CD14-positive monocyte (primary cell): ENCODE results near the gene KCNK1. TPM values are rescaled to one million over a fixed set of nuclear protein-coding genes. Genes with fewer than 3 reads are reported as not detected.

Experiments
- DNase-seq, 3 donors: peaks; one replicate each; pipeline ENCODE4 v3.0.0-alpha.2; 2011 to 2022
- H2AFZ ChIP-seq: 2 replicates; pipeline ENCODE4 v1.6.0; 2012; ENCODE audit warnings: mild to moderate bottlenecking, low read depth, low read length, inconsistent platforms; ENCODE audit not compliant: insufficient read depth, poor library complexity, severe bottlenecking
- H3K27ac ChIP-seq, 2 donors: 1 replicate in 1 of 2; 2 replicates in 1 of 2; pipeline ENCODE4 v1.5.1; 2012 to 2013; ENCODE audit warnings: low read length in 2 of 2, control low read depth in 1 of 2, inconsistent platforms in 1 of 2, low read depth in 1 of 2, mild to moderate bottlenecking in 1 of 2
- H3K27me3 ChIP-seq, 2 donors: one replicate each; pipeline versions ENCODE4 v1.6.0 to v1.6.1; 2011 to 2013; ENCODE audit warnings: low read length in 2 of 2; ENCODE audit not compliant: control insufficient read depth in 2 of 2, insufficient read depth in 2 of 2
- H3K36me3 ChIP-seq, 2 donors: replicated peaks in 1 of 2; 1 replicate in 1 of 2; 2 replicates in 1 of 2; pipeline versions ENCODE4 v1.5.1 to v1.6.1; 2012 to 2013; ENCODE audit warnings: low read length in 2 of 2, control low read depth in 1 of 2, inconsistent platforms in 1 of 2, mild to moderate bottlenecking in 1 of 2; ENCODE audit not compliant: insufficient read depth in 2 of 2, control insufficient read depth in 1 of 2
- H3K4me1 ChIP-seq, 2 donors: 1 replicate in 1 of 2; 2 replicates in 1 of 2; pipeline versions ENCODE4 v1.5.1 to v1.6.1; 2012 to 2013; ENCODE audit warnings: low read length in 2 of 2, control low read depth in 1 of 2, inconsistent platforms in 1 of 2, mild to moderate bottlenecking in 1 of 2, moderate library complexity in 1 of 2; ENCODE audit not compliant: insufficient read depth in 2 of 2, control insufficient read depth in 1 of 2
- H3K4me2 ChIP-seq: replicated peaks from 2 replicates; pipeline ENCODE3; 2012; ENCODE audit warnings: low read length, moderate library complexity, mild to moderate bottlenecking; ENCODE audit not compliant: poor library complexity, severe bottlenecking; ENCODE audit errors: extremely low read depth
- H3K4me3 ChIP-seq, 3 experiments: fragments of 200-600 bp in 1 of 3; sonication (generic) in 1 of 3; replicated peaks in 1 of 3; 1 replicate in 2 of 3; 2 replicates in 1 of 3; pipeline ENCODE4 v1.5.1; 2011 to 2013; ENCODE audit warnings: low read length in 3 of 3, mild to moderate bottlenecking in 3 of 3, control low read depth in 2 of 3, low read depth in 2 of 3, inconsistent platforms in 1 of 3, moderate library complexity in 1 of 3
- H3K79me2 ChIP-seq: 2 replicates; pipeline ENCODE4 v1.6.0; 2012; ENCODE audit warnings: mild to moderate bottlenecking, control low read depth, inconsistent platforms, low read length, moderate library complexity; ENCODE audit not compliant: insufficient read depth
- H3K9ac ChIP-seq: 2 replicates; pipeline ENCODE4 v1.6.0; 2017; ENCODE audit warnings: low read length, mild to moderate bottlenecking; ENCODE audit not compliant: insufficient read depth, poor library complexity, severe bottlenecking
- H3K9me3 ChIP-seq, 2 donors: replicated peaks in 1 of 2; 1 replicate in 1 of 2; 2 replicates in 1 of 2; pipeline versions ENCODE4 v1.5.1 to v1.6.1; 2012 to 2013; ENCODE audit warnings: low read length in 2 of 2, control low read depth in 1 of 2; ENCODE audit not compliant: control insufficient read depth in 1 of 2, insufficient read depth in 1 of 2
- H4K20me1 ChIP-seq: 2 replicates; pipeline ENCODE4 v1.6.0; 2012; ENCODE audit warnings: mild to moderate bottlenecking, low read length, control low read depth, moderate library complexity; ENCODE audit not compliant: insufficient read depth
- H3K27ac Mint-ChIP-seq, 7 donors: one replicate each; pipeline ENCODE4 v1.8.0; 2020; ENCODE audit warnings: mild to moderate bottlenecking in 7 of 7, mixed read lengths in 7 of 7, moderate library complexity in 6 of 7, inconsistent platforms in 2 of 7
- H3K27me3 Mint-ChIP-seq, 3 donors: one replicate each; pipeline ENCODE4 v1.8.0; 2021 to 2022; ENCODE audit warnings: low read depth in 3 of 3, mild to moderate bottlenecking in 3 of 3, mixed read lengths in 3 of 3, moderate library complexity in 3 of 3, inconsistent platforms in 1 of 3
- H3K36me3 Mint-ChIP-seq, 2 donors: one replicate each; pipeline ENCODE4 v1.8.0; 2020; ENCODE audit warnings: mixed read lengths in 2 of 2, inconsistent platforms in 1 of 2, mild to moderate bottlenecking in 1 of 2
- H3K4me1 Mint-ChIP-seq: one replicate; pipeline ENCODE4 v1.8.0; 2020; ENCODE audit warnings: mild to moderate bottlenecking, mixed read lengths
- H3K4me3 Mint-ChIP-seq, 2 donors: one replicate each; pipeline ENCODE4 v1.8.0; 2020; ENCODE audit warnings: mild to moderate bottlenecking in 2 of 2, mixed read lengths in 2 of 2, moderate library complexity in 1 of 2
- H3K9me3 Mint-ChIP-seq, 7 donors: one replicate each; pipeline ENCODE4 v1.8.0; 2020 to 2022; ENCODE audit warnings: mixed read lengths in 7 of 7, mild to moderate bottlenecking in 6 of 7, moderate library complexity in 6 of 7, inconsistent platforms in 2 of 7
- CTCF ChIP-seq: fragments of 200-600 bp; IDR thresholded peaks from one replicate; pipeline ENCODE4 v1.8.0; 2022; ENCODE audit warnings: antibody characterized with exemption, mild to moderate bottlenecking
- WGBS: methylation state at CpG from one replicate; pipeline ENCODE4 v1.1.5; 2013; ENCODE audit warnings: missing lambda C conversion rate; ENCODE audit not compliant: insufficient coverage; 5-methylcytosine and 5-hydroxymethylcytosine counted together
- intact Hi-C, 2 donors: fragments of 100-400 bp; cut with micrococcal nuclease; formaldehyde crosslinking; loops; one replicate each; pipeline versions ENCODE4 v1.15.0 to v1.15.1; 2023
- polyA plus RNA-seq, 3 donors: library from polyadenylated mRNA; depleted of rRNA in 1 of 3; unstranded in 2 of 3; stranded (reverse) in 1 of 3; fragments of 300-500 nt in 2 of 3; fragments of >200 nt in 1 of 3; fragmentation: Illumina TruSeq in 2 of 3; gene quantifications; 1 replicate in 2 of 3; 2 replicates in 1 of 3; pipeline ENCODE4 v1.2.3, GENCODE V29; 2012 to 2021

KCNK1 gene
- polyA plus RNA-seq, 3 donors, result not detected

- H3K9ac ChIP-seq, result no peak overlapping the region
- no peaks in the 10 kb centered on the region for H3K27me3 ChIP-seq
- H3K4me2 ChIP-seq, result no peak overlapping the region
- peaks cover 0 to 2% (median 1%) of the 10 kb centered on the region in 3 donors for H3K27me3 Mint-ChIP-seq
- H3K27ac ChIP-seq, result no peak overlapping the region
- H3K36me3 Mint-ChIP-seq, result no peaks in the 10 kb centered on the region
- H3K4me3 ChIP-seq, result no peak overlapping the region
- H2AFZ ChIP-seq, result no peak overlapping the region
- no peak for TF ChIP-seq CTCF
- WGBS, result no CpG with 5 or more reads among the region's 5 CpGs
- no peak overlapping the region for H3K4me3 Mint-ChIP-seq
- H3K79me2 ChIP-seq, result no peaks in the 10 kb centered on the region
- peaks cover 0 to 7% (median 0%) of the 10 kb centered on the region in 7 donors for H3K9me3 Mint-ChIP-seq
- H3K27ac Mint-ChIP-seq, result no peak overlapping the region
- DNase-seq, result no peak
- H4K20me1 ChIP-seq, result no peaks in the 10 kb centered on the region
- no peaks in the 10 kb centered on the region for H3K4me1 Mint-ChIP-seq
- H3K36me3 ChIP-seq, result no peaks in the 10 kb centered on the region
- intact Hi-C loops, result no loop called here
- H3K4me1 ChIP-seq, result no peaks in the 10 kb centered on the region
- H3K9me3 ChIP-seq, result no peaks in the 10 kb centered on the region
These were observed 37.2 kb downstream of the KCNK1 start for GRCh38 chr1:233651061-233651460.

GRCh38 chr1:233651563-233652233 is 37.8 kb downstream of the KCNK1 start:
- no peaks in the 10 kb centered on the region for H3K9me3 ChIP-seq
- H4K20me1 ChIP-seq, result no peaks in the 10 kb centered on the region
- H3K4me2 ChIP-seq, result no peak overlapping the region
- H3K4me3 ChIP-seq, result no peak overlapping the region
- Mint-ChIP-seq H3K4me3 (no peak overlapping the region), H3K4me1 (no peaks in the 10 kb centered on the region), H3K27ac (no peak overlapping the region), H3K36me3 (no peaks in the 10 kb centered on the region), H3K27me3 (peaks cover 0 to 2% (median 1%) of the 10 kb centered on the region in 3 donors), H3K9me3 (peaks cover 0 to 7% (median 0%) of the 10 kb centered on the region in 7 donors)
- no peaks in the 10 kb centered on the region for H3K36me3 ChIP-seq
- H3K4me1 ChIP-seq, result no peaks in the 10 kb centered on the region
- no peaks in the 10 kb centered on the region for H3K79me2 ChIP-seq
- no peak for DNase-seq
- no peak overlapping the region for H2AFZ ChIP-seq
- no peaks in the 10 kb centered on the region for H3K27me3 ChIP-seq
- no peak overlapping the region for H3K27ac ChIP-seq
- TF ChIP-seq CTCF, result no peak
- no peak overlapping the region for H3K9ac ChIP-seq
- WGBS, result 56% methylated on average over 1 of the region's 5 CpGs
- intact Hi-C loops, result no loop called here
